Activated CD4-positive, CD25-positive, alpha-beta regulatory T cell treated with anti-CD3 and anti-CD28 coated beads, Interleukin-2, amount 50 U/mL, for 16 hours (primary cell): ENCODE data around the gene ZNF683.
"Not testable (repeated sequence)": the region's sequence is repeated elsewhere in the genome, so short reads cannot be mapped to it uniquely, and the experiment has no call there.

Experiments
- DNase-seq: peaks from one replicate; pipeline ENCODE4 v3.0.0-alpha.2; 2020; ENCODE audit warnings: low read depth, low spot score

ZNF683 gene

DNA sequence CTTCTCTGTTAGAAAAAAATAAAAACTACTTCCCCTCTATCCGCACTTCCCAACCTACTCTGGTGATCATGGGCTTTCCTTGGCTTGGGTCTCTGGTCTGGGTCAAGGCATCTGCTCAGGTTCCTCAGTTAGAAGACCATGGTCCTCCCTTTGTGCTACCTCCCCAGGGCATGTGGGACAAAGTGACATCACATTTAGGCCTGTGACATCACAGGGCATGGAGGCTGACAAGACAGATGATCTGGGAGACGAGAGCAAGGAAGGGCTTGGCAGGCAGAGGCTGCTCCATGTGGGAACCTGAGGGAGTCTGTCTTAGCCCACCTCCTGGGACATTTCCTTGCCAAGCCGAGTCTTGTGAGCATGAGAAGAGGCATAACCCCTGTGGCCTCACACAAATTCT is at the start of gene ZNF683:
TSS of gene ZNF683 (minus strand) at position 140 of the 400 bp plus-strand sequence. CDS start 4,179 bp downstream, outside the sequence.
- DNase-seq = not testable (repeated sequence)

DNA sequence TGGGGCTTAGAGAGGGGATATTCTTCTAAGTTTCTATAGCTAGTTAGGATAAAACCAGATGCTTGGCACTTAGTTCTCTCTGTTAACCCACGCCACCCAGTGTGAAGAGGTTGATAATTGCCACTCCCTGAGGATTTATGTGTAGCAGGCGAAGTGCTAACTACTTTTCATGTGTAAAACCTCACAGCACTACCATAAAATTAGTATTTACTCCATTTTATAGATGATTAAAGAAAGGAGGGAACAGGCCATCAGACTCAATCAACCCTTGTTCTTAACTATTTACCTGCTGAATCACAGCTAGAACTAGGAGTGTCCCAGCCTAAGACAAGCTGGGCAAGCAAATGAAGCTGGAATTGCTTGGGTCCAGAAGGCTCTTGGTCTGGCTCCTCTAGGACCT is 46.9 kb upstream of the ZNF683 start:
- no peak for DNase-seq

DNA sequence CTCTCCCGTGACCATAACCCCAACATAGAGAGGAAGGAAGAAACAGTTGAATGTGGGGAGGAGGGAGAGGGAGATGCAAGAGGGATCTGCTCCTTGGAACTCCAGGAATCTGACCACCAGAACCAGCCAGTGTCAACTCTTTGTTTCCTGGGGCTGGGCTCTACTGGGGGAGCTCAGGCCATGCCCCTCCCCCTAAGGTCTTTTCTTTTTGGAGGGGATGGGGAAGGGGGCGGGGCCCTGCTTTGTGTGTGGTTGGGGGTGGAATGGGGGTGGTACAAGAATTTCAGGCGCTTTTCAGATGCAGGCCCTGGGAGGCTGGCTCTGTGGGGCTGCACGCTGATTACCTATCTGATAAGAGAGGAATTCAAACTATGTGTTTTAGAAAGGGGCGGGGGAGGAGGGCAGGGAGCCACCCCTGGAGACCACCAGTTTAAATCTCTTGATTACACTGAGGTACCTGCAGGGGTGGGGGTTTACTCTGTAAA is 46.4 kb upstream of the ZNF683 start:
- DNase-seq = no peak

DNA sequence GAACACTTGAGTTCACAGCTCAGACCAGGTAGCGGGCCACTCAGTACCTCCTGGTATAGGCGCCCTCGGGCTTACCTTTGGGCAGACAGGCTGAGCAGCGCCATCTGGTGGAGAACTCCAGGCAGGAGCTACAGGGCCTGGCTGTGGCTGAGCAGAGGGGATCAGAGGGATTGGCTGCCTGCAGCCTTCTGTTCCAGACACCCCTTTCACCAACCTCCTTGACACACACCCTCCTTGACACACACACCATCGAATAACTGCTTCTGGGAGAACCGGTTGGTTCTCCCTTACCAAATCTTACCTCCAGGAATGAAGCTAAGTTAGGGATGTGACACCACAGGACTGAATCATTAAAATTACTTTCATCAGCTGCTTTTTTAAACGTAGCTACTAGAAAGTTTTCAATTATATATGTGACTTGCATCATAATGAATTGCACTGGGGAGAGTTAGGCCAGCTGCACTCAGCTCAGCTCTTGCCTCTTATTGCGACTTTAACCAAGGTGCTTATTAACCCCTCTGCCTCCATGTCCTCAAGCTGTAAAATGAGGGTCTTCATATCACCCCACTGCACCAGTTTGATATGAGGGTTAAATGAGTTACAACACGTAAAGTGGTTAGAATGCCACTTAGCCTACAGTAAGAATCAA is 44.7 kb upstream of the ZNF683 start:
- DNase-seq = peak; percentile 72

DNA sequence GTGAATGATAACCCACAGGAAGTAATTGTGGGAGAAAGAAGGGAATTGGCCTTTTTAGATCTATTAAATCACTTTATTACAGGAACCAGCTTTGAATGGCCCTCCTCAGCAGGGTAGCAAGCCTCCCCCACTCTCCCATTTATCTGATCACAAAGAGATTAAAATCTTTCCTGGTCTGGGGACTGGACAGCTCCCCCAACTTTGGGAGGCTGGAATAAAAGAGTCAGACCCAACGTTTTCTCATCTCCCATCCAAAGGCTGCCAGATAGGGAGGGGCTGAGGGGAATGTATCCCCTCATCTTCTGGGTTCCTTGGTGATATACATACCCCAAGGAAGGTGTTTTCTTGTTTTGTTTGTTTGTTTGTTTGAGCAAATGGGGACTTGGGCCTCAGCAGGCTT is 40.5 kb upstream of the ZNF683 start:
- no peak for DNase-seq

DNA sequence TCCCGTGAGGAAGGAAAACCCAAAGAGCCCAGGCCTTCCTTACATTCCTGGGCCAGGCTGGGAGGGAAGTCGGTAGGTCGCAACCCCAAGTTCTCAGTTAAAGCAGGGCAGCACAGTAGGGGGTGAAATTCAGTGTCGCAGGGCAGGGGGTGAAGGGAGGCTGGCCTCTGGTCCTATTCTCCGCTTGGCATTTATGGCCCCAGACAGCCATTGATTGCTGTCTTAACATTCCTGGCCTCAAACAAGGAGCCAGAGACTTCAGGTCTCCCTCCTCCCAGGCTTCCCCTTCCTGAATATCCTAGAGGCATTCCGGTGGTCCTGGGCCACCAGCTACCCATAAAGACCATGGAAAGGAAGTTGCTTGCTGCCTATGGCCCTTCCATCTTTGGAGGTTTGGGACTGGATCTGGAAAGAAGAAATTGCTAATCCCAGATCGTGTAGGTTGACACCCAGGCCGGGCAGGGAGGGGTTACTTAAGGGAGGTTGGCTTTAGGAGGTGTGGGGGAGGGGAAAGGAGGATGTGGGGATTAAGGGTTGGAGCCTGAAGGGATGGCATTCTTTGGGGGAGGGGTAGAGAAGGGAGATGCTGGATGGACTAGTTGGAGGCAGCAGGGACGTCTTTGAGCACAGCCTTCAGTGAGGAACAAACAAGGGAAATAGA is 39.8 kb upstream of the ZNF683 start:
- no peak for DNase-seq

DNA sequence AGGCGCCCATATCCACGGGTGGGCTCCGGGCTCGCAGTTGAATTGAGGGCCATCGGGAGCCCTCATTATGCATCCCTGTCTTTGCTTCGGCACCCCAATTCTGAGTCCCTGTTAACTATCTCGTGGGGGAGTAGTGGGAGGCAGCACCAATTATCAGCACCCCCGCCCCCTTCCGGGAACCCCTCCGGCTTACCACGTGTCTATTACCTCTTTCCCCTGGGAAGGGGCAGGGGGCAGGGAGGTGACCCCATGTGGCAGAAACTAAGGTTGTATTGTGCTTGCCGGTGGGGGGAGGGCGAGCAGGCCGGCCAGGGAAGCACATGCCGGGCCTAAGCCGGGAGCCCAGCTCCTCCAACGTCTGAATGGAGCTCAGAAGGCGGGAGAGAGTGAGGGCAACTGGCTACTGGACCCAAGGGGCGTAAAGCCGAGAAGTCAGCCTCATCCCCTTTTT is 39.1 kb upstream of the ZNF683 start:
- no peak for DNase-seq

DNA sequence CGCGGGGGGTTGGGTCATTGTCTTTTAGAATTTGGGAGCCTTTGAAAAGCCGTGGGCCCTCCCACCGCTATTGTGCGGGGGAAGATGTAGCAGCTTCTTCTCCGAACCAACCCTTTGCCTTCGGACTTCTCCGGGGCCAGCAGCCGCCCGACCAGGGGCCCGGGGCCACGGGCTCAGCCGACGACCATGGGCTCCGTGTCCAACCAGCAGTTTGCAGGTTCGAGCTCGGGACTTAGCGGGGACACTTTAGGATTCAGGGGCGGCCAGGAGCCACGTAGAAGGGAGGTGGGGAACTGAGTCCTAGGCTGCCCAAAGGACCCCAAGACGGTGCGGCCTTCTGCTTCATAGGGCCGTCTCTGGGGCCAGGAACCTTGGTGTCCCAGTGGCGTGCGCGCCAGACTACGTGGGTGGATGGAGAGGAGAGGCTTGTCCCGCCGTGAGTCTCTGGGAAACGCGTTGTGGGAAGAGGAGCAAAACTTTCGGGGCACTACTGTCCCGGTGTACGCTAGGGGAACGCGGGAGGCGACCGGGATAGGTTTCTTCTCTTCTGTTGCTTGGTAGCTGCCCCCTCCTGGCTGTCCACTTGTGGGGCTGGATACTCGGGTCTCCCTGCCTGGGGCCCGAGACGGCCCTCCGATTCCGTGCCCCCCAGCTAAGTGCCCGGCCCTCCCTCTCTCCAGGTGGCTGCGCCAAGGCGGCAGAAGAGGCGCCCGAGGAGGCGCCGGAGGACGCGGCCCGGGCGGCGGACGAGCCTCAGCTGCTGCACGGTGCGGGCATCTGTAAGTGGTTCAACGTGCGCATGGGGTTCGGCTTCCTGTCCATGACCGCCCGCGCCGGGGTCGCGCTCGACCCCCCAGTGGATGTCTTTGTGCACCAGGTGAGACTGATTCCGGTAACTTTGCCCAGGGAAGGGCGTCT is 38.4 kb upstream of the ZNF683 start, which contains the start of gene LIN28A:
TSS of gene LIN28A (plus strand) at position 112 of the 918 bp plus-strand sequence. CDS start at position 187, 75 bp downstream.
- DNase-seq = no peak

DNA sequence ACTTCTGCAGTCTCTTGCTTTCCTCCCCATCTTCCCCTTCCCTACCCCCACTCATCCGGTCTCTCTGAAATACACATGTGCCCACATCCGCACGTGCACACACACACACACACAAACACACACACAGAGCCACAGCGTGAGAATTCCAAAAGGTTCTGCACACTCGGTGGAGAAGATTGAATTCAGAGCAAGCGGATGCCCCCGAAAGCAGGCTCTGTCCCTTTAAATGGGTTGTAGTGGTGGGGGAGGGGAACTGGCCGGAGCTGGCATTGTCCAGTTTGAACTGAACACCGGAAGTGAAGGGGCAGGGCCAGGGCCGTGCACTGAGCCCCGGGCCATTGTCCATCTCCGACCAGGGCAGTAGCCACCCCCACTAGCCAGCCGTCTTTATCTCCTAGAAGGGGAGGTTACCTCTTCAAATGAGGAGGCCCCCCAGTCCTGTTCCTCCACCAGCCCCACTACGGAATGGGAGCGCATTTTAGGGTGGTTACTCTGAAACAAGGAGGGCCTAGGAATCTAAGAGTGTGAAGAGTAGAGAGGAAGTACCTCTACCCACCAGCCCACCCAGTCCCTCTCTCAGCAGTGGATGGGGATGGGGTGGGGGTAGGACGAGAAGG is 36.7 kb upstream of the ZNF683 start:
- DNase-seq = no peak

DNA sequence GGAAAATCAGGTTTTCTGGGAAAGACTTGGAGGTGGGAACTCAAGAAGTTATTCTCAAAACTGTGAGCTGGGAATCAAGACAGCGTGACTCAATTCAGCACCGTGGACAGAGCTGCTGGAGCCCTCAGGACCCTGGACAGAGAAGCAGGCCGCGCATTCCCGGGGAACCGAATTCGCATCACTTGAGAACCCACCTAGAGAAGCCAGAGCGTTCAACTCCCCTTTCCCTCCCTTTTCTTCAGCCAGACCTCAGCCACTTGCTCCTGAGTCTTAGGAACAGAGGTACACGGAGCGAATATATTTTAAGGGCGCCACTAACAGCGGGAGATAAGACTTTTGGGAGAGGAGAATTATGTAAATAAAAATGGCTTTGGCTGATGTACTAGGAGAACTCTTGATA is 36.1 kb upstream of the ZNF683 start:
- peak; percentile 62 for DNase-seq

DNA sequence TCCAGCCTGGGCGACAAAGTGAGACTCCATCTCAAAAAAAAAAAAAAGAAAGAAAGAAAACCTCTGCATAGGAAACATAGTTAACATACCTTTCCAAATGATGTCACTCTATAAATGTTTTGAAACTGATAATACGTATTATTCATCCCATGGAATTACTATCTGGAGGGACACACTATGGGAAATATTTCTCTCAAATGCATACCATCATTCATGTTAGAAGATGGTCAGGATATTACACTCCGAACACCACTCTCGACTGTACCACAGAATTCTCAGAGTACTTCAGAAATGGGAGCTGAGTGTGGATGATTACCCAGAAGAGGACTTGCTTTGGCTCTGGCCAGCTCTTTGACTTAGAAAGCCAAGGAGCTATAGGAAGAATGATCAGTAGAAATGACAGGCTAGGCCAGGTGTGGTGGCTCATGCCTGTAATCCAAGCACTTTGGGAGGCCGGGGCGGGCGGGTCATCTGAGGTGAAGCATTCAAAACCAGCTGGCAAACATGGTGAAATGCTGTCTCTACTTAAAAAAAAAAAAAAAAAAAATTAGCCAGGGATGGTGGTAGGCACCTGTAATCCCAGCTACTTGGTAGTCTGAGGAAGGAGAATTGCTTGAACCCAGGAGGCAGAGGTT is 32.8 kb upstream of the ZNF683 start:
- DNase-seq = no peak

DNA sequence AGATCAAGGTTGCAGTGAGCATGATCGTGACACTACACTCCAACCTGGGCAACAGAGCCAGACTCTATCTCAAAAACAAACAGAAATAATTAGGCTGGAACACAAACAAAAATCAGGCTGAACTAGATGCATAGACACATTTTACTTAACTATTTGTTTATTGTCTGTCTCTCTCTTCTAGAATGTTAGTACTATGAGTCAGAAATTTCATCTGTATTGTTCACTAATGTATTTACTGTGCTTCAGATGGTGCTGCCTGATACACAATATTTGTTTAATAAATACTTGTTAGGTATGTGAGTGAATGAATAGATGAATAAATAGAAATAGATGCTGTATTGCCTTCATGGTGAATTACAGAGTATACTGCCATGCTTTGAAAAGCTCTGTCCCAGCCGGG is 32.1 kb upstream of the ZNF683 start:
- no peak for DNase-seq

DNA sequence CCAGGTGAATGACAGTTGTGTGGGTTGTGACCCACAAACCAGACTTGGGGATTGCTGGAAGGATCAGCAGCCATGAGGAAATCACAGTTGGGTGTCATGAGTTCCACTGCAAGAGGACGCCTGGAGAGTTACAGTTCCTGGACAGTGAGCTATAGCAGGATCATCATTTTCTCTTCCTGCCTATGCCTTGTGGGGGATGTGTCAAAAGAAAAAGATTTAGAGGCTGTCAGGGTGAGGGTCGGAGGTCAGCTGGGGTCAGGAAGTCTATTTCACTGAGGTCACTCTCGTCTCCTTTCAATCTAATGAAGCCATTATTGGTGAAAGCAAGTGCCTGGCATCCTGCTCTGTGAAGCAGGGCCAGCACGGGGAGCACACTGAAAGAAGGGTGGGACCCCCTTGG is 31.1 kb upstream of the ZNF683 start:
- no peak for DNase-seq

DNA sequence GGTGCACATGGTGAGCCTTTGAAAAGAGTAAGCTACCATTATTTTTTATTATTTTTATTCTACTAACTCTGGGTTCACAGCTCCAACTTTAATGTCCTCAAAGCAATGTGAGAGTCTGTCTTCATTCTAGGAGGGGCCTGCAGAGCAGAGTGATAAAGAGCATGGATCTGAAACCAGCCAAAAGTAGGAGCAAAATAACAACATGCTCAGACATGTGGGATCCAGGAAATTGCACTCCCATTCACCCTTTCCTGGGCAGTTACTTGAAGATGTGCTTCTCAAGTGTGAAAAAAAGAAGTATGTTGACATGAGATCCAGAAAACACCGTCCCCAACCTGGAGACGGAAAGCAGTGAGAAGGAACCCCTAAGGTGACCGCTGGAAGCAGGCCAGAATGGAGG is 29.3 kb upstream of the ZNF683 start:
- DNase-seq = no peak

DNA sequence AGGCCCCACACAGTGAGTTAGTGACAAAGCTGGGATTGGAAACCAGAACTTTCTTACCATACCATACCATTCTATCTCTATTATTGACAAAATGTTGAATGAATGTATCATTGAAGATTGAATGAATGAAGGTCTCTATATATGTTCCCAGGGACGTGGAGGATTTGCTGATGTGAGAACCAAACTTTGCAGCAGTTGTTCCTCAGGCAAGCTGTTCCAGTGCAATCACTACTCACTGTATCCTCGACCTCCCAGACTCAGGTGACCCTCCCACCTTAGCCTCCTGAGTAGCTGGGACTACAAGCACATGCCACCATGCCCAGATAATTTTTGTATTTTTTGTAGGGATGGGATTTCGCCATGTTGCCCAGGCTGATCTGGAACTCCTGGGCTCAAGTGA is 26.5 kb upstream of the ZNF683 start:
- no peak for DNase-seq

DNA sequence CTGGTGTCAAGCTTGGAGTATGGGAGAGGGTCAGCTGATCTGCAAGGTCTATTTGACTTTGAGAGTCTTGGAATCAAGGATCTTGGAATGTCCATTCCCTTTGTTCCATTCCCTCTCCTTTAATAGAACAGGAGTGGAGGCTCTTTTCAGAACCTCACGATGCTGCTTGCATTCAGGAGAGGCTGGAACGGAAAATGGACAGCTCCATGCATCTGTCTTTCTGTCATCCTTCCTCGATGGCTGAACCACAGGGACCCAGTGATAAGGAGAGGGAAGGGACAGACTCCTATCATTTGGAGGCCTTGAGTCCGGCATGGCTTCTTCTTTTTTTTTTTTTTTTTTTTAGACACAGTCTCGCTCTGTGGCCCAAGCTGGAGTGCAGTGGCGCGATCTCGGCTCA is 23.2 kb upstream of the ZNF683 start:
- DNase-seq = no peak

DNA sequence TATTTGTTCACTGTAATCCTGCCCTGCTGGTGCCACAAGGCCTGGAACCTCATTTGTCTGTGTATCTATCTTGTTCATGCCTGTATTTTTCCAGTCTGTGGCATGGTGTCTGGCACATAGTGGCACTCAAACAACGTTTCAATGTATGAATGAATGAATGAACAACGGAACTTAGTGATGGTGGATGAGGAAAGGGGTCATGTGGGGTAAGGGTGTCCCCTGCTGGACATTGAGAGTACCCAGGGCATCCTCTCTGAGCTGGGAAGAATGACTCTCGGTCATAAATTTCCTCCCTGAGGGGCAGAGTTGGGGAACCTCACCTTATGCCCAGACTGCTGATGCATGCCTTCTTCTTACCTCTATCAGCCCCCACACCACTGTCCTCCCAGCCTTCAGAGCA is 18.9 kb upstream of the ZNF683 start:
- no peak for DNase-seq

DNA sequence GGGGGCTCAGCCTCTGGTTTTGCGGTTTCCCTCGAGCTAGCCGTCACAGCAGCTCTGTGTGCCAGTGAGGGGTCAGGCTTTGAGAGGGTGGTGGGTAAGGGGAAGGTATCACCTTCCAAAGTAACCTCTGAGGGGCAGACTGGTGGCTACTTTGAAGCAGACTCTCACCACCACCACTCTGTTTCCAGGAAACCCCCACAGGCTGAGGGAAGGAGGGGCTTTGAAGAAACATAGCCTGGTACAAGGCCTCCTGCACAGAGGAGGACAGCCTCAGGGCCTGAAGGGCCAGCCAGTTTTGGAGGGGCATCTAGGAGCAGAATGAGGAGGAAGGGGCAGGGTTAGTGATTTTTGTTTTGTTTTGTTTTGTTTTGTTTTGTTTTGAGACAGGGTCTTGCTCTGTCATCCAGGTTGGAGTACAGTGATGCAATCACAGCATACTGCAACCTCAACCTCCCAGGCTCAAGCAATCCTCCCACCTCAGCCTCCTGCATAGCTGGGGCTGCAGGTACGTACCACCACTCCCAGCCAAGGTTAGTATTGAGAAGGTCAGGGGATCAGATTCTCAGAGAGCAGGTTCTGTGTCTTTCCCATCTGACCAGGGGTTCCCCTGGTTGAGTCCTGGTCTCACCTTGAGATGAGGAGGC is 17.2 kb upstream of the ZNF683 start:
- DNase-seq = no peak

DNA sequence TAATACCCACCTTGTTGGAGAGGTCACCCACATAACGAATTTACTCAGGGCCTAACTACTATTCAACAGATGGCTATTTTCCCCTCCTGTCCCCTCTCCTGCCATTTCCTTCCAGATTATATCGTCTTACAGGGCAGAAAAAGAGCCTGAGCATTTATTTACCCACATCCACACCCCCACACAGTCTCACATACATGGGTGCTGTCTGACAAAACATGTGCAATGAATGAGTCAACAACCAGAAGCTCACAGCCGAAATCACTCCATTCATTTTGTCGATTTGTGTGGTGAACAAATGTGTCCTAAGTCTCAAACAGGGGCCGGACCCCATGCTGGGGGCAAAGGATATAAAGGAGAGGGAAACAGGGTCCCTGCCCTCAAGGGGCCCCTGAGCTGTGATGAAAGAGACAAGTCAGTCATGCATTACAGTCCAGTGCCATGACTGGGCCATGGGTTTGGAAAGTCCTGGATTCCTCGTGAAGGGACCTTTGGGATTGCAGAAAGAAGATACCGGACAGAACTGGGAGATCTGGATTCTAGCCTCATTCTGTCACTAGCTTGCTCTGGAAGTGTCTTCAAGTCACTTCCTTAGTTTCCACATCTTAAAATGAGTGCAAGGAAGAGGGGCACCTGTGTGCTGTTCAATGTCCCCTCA is 16.4 kb upstream of the ZNF683 start:
- no peak for DNase-seq

DNA sequence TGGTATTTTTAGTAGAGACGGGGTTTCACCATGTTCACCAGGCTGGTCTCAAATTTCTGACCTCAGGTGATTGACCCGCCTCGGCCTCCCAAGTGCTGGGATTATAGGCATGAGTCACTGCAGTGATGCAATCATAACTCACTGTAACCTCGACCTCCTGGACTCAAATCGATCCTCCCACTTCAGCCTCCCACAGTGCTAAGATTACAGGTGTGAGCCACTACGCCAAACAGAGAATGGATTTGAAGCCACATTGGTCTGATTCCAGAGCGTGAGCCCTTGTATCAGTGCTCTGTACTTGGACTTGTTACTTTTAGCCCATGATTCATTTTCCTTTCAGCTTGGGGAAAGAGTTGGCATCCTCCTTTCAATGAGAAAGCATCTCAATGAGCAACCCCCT is 14.9 kb upstream of the ZNF683 start:
- no peak for DNase-seq
